ENCODE data around the gene MIA2.

Gene MIA2

GRCh38 chr14:39303115-39303514 is 69.4 kb downstream of the MIA2 start:
- no peak overlapping the region for H3K4me3 ChIP-seq (replicated peaks; ENCODE audit: insufficient read depth, low read length)
- TF ChIP-seq REST (IDR thresholded peaks at IDR 0.05; ENCODE audit: insufficient replicate concordance, low read depth), result no peak
- TF ChIP-seq SPI1 (IDR thresholded peaks at IDR 0.05; ENCODE audit: borderline replicate concordance, low read depth), result no peak
- no peak for TF ChIP-seq POLR2AphosphoS5 (IDR thresholded peaks at IDR 0.05; ENCODE audit: low read depth)
- TF ChIP-seq GABPA (IDR thresholded peaks at IDR 0.05; ENCODE audit: low read depth), result no peak
- no peak for TF ChIP-seq CTCF (IDR thresholded peaks at IDR 0.05; ENCODE audit: insufficient read depth, low read length)
- no peaks in the 10 kb centered on the region for H3K27me3 ChIP-seq (ENCODE audit: insufficient read depth, poor library complexity, severe bottlenecking)
- no peak overlapping the region for H3K27ac ChIP-seq (replicated peaks)
- DNase-seq (ENCODE audit: low read depth in 1 of 2, low spot score in 1 of 2), result no peak

- Histone ChIP-seq H3K27me3 (ENCODE audit: insufficient read depth, poor library complexity, severe bottlenecking) (no peaks in the 10 kb centered on the region), H3K4me3 (replicated peaks; ENCODE audit: insufficient read depth, low read length) (no peak overlapping the region), H3K27ac (replicated peaks) (no peak overlapping the region)
- DNase-seq (ENCODE audit: low read depth in 1 of 2, low spot score in 1 of 2), result no peak
- no peak for TF ChIP-seq REST (IDR thresholded peaks at IDR 0.05; ENCODE audit: insufficient replicate concordance, low read depth)
- no peak for TF ChIP-seq GABPA (IDR thresholded peaks at IDR 0.05; ENCODE audit: low read depth)
- no peak for TF ChIP-seq POLR2AphosphoS5 (IDR thresholded peaks at IDR 0.05; ENCODE audit: low read depth)
- TF ChIP-seq SPI1 (IDR thresholded peaks at IDR 0.05; ENCODE audit: borderline replicate concordance, low read depth), result no peak
- no peak for TF ChIP-seq CTCF (IDR thresholded peaks at IDR 0.05; ENCODE audit: insufficient read depth, low read length)
Observed at GRCh38 chr14:39307815-39308214, 74.1 kb downstream of the MIA2 start.

GRCh38 chr14:39310051-39310450 is 76.3 kb downstream of the MIA2 start:
- no peak for TF ChIP-seq POLR2AphosphoS5 (IDR thresholded peaks at IDR 0.05; ENCODE audit: low read depth)
- Histone ChIP-seq H3K4me3 (replicated peaks; ENCODE audit: insufficient read depth, low read length) (no peak overlapping the region), H3K27me3 (ENCODE audit: insufficient read depth, poor library complexity, severe bottlenecking) (no peaks in the 10 kb centered on the region), H3K27ac (replicated peaks) (no peak overlapping the region)
- no peak for DNase-seq (ENCODE audit: low read depth in 1 of 2, low spot score in 1 of 2)

GRCh38 chr14:39315859-39316444 is 82.2 kb downstream of the MIA2 start:
- Histone ChIP-seq H3K27ac (replicated peaks) (no peak overlapping the region), H3K27me3 (ENCODE audit: insufficient read depth, poor library complexity, severe bottlenecking) (no peaks in the 10 kb centered on the region), H3K4me3 (replicated peaks; ENCODE audit: insufficient read depth, low read length) (no peak overlapping the region)
- no peak for DNase-seq (ENCODE audit: low read depth in 1 of 2, low spot score in 1 of 2)
- TF ChIP-seq SPI1 (IDR thresholded peaks at IDR 0.05; ENCODE audit: borderline replicate concordance, low read depth), result no peak
